ENCODE measurements around the gene HSFX3. TPM values are rescaled to one million over a fixed set of nuclear protein-coding genes. Genes with fewer than 3 reads are reported as not detected.

Gene HSFX3
- total RNA-seq, 1 experiment from 2014 or later, result not detected

DNA sequence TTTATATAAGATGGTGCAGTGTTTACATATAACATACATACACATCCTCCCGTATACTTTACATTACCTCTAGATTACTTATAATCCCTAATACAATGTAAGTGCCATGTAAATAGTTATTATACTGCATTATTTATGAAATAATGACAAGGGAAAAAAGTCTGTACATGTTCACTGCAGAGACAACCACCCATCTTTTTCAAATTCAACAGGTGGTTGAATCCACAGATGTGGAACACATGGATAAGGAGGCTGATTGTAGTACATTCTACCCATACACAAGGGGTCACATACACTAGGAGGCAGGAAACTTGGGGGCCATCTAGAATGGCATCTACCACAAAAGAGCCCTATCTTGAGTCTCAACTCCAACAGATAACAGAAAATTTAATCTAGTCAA, 41.3 kb downstream of the HSFX3 start:
- POLR2A ChIA-PET (ENCODE audit: unreplicated experiment), result no interaction called here
- H4K20me1 ChIP-seq (ENCODE audit: low read length), result peaks cover 7% of the 10 kb centered on the region; the same call in 1 of the 2 replicates
- DNase-seq (no peak), ATAC-seq (no peak)
- TF ChIP-seq EZH2phosphoT487 (IDR thresholded peaks at IDR 0.05; ENCODE audit: borderline replicate concordance, low read length), result no peak
- no peaks in the 10 kb centered on the region for H3K36me3 ChIP-seq (ENCODE audit: low read depth, low read length)
- H3K9ac ChIP-seq (ENCODE audit: low read length), result no peak overlapping the region
- CTCF ChIA-PET, result no interaction called here
- no peaks in the 10 kb centered on the region for H3K9me3 ChIP-seq (ENCODE audit: low read length)
- H3K27ac ChIP-seq (ENCODE audit: low read length), result no peak overlapping the region
- H3K79me2 ChIP-seq (ENCODE audit: low read length), result peaks cover 11% of the 10 kb centered on the region
- intact Hi-C loops (cut with micrococcal nuclease), result no loop called here
- H3K4me3 ChIP-seq (ENCODE audit: low read length), result no peak overlapping the region
- no peaks in the 10 kb centered on the region for H3K9me2 ChIP-seq (replicated peaks; ENCODE audit: low read length)
- H3K4me2 ChIP-seq (ENCODE audit: low read length), result no peak overlapping the region
- H3K27me3 ChIP-seq (ENCODE audit: low read length), result no peaks in the 10 kb centered on the region
- H3F3A ChIP-seq (ENCODE audit: low read length, unreplicated experiment), result no peaks in the 10 kb centered on the region
- H3K4me1 ChIP-seq (ENCODE audit: insufficient read depth, low read length), result peaks cover 63% of the 10 kb centered on the region
- BruUV-seq (replicated peaks), result no TSS peak
- no peak overlapping the region for H2AFZ ChIP-seq (ENCODE audit: low read length)

DNA sequence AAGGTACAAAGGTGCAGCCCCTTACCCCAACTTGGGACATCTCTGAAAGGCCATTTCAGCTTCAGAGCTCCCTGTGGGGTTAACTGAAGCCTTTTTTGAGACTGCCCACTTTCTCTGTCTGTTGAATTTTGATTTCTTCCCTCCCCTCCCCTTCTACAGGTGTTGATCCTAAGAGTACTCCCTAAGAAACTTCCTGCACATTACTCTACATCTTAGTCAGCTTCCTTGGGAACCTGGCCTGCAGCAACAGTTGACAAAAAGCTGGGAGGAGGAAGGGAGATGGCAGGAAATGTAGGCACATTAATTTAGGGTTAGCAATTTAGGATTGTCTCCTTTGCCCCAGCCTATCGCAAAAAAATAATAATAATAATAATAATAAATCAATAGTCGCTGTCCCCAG, 43.4 kb downstream of the HSFX3 start:
- peaks cover 7% of the 10 kb centered on the region; the same call in 1 of the 2 replicates for H4K20me1 ChIP-seq (ENCODE audit: low read length)
- H3K27me3 ChIP-seq (ENCODE audit: low read length), result no peaks in the 10 kb centered on the region
- peaks cover 42% of the 10 kb centered on the region for H3K4me1 ChIP-seq (ENCODE audit: insufficient read depth, low read length)
- no peaks in the 10 kb centered on the region for H3K9me2 ChIP-seq (replicated peaks; ENCODE audit: low read length)
- no peak overlapping the region for H3K4me3 ChIP-seq (ENCODE audit: low read length)
- peak overlapping the region; percentile 97 for H3K4me2 ChIP-seq (ENCODE audit: low read length)
- no peak for TF ChIP-seq EZH2 (IDR thresholded peaks at IDR 0.05; ENCODE audit: low read length, unreplicated experiment)
- TF ChIP-seq EZH2phosphoT487 (IDR thresholded peaks at IDR 0.05; ENCODE audit: borderline replicate concordance, low read length), result no peak
- TF ChIP-seq, protein P1, sequence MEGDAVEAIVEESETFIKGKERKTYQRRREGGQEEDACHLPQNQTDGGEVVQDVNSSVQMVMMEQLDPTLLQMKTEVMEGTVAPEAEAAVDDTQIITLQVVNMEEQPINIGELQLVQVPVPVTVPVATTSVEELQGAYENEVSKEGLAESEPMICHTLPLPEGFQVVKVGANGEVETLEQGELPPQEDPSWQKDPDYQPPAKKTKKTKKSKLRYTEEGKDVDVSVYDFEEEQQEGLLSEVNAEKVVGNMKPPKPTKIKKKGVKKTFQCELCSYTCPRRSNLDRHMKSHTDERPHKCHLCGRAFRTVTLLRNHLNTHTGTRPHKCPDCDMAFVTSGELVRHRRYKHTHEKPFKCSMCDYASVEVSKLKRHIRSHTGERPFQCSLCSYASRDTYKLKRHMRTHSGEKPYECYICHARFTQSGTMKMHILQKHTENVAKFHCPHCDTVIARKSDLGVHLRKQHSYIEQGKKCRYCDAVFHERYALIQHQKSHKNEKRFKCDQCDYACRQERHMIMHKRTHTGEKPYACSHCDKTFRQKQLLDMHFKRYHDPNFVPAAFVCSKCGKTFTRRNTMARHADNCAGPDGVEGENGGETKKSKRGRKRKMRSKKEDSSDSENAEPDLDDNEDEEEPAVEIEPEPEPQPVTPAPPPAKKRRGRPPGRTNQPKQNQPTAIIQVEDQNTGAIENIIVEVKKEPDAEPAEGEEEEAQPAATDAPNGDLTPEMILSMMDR (conservative IDR thresholded peaks at IDR 0.05; ENCODE audit: low read depth, low read length), result no peak
- no peak overlapping the region for H2AFZ ChIP-seq (ENCODE audit: low read length)
- H3K27ac ChIP-seq (ENCODE audit: low read length), result peak overlapping the region; percentile 58
- no peaks in the 10 kb centered on the region for H3F3A ChIP-seq (ENCODE audit: low read length, unreplicated experiment)
- peaks cover 9% of the 10 kb centered on the region; the same call in 1 of the 2 replicates for H3K36me3 ChIP-seq (ENCODE audit: low read depth, low read length)
- DNase-seq (peak; percentile 64), ATAC-seq (peak; percentile 16)
- no peak overlapping the region for H3K9ac ChIP-seq (ENCODE audit: low read length)
- H3K79me2 ChIP-seq (ENCODE audit: low read length), result peaks cover 22% of the 10 kb centered on the region
- CTCF ChIA-PET, result no interaction called here
- H3K9me3 ChIP-seq (ENCODE audit: low read length), result no peaks in the 10 kb centered on the region
- BruUV-seq (replicated peaks), result no TSS peak
- POLR2A ChIA-PET (ENCODE audit: unreplicated experiment), result interaction anchor here (0.6 kb wide), 1 partner anchor 33 kb away, joined by 4 read pairs; no protein-coding TSS in a partner anchor
- intact Hi-C loops (cut with micrococcal nuclease), result no loop called here

DNA sequence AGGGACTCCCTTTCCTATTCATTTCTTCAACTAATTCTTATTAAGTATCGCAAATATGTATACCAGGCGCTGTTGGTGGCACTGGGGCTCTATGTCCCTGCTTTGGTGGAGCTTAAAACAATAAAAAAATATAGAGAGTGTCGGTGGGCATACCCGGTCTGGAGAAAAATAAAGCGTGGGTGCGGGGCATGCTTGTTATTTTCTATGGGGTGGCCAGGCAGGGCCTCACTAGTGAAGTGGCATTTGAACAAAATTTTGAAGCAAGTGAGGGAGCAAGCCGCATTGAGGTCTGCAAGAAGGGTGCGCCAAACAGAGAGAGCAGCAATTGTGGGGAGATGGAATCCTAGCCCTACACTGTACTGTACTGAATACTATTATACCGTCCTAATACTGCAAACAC, 44.1 kb downstream of the HSFX3 start:
- no peaks in the 10 kb centered on the region for H3K9me3 ChIP-seq (ENCODE audit: low read length)
- no peak for ATAC-seq
- no peaks in the 10 kb centered on the region for H3K27me3 ChIP-seq (ENCODE audit: low read length)
- H3K4me3 ChIP-seq (ENCODE audit: low read length), result peak overlapping the region; percentile 86; the same call in 1 of the 2 replicates
- DNase-seq, result no peak
- H3K36me3 ChIP-seq (ENCODE audit: low read depth, low read length), result peaks cover 14% of the 10 kb centered on the region; the same call in 1 of the 2 replicates
- 0 out of 2 replicates have a peak overlapping the region, but pooled peaks have one; percentile 10 for H3K27ac ChIP-seq (ENCODE audit: low read length)
- CTCF ChIA-PET, result no interaction called here
- TF ChIP-seq EZH2 (IDR thresholded peaks at IDR 0.05; ENCODE audit: low read length, unreplicated experiment), result no peak
- TF ChIP-seq, protein P1 (conservative IDR thresholded peaks at IDR 0.05; ENCODE audit: low read depth, low read length), result no peak
- TF ChIP-seq EZH2phosphoT487 (IDR thresholded peaks at IDR 0.05; ENCODE audit: borderline replicate concordance, low read length), result no peak
- peak overlapping the region; percentile 67 for H2AFZ ChIP-seq (ENCODE audit: low read length)
- H3F3A ChIP-seq (ENCODE audit: low read length, unreplicated experiment), result no peaks in the 10 kb centered on the region
- H4K20me1 ChIP-seq (ENCODE audit: low read length), result peaks cover 7% of the 10 kb centered on the region; the same call in 1 of the 2 replicates
- intact Hi-C loops (cut with micrococcal nuclease), result loop anchor here (1.0 kb wide), 1 partner anchor 10 kb away; no protein-coding TSS in a partner anchor
- H3K9ac ChIP-seq (ENCODE audit: low read length), result no peak overlapping the region; the same call in 1 of the 2 replicates
- H3K4me1 ChIP-seq (ENCODE audit: insufficient read depth, low read length), result peaks cover 37% of the 10 kb centered on the region
- peak overlapping the region; percentile 97 for H3K4me2 ChIP-seq (ENCODE audit: low read length)
- POLR2A ChIA-PET (ENCODE audit: unreplicated experiment), result interaction anchor here (0.6 to 0.7 kb wide), 2 partner anchors 11 to 33 kb away, joined by 4 to 6 read pairs; no protein-coding TSS in a partner anchor
- peaks cover 22% of the 10 kb centered on the region for H3K79me2 ChIP-seq (ENCODE audit: low read length)
- H3K9me2 ChIP-seq (replicated peaks; ENCODE audit: low read length), result no peaks in the 10 kb centered on the region
- BruUV-seq (replicated peaks), result no TSS peak

Data from PC-3 (cell line).